Epithelial cell of proximal tubule (primary cell): ENCODE measurements around the gene CYP2A13. TPM values are rescaled to one million over a fixed set of nuclear protein-coding genes. Genes with fewer than 3 reads are reported as not detected.
"Not testable (repeated sequence)": the region's sequence is repeated elsewhere in the genome, so short reads cannot be mapped to it uniquely, and the experiment has no call there.

ENCODE experiments used
- DNase-seq: peaks from one replicate; pipeline ENCODE4 v3.0.0-alpha.2; 2011; ENCODE audit warnings: low read depth
- H3K4me3 ChIP-seq: 2 replicates; pipeline ENCODE4 v1.5.1; 2011; ENCODE audit warnings: low read depth, mild to moderate bottlenecking, low read length
- total RNA-seq: library from RNA; depleted of rRNA; stranded (reverse); fragments of >200 nt; gene quantifications from 2 replicates; pipeline ENCODE4 v1.2.3, GENCODE V29; 2015
- TF ChIP-seq, protein P1 (sequence below): conservative IDR thresholded peaks from 2 replicates; pipeline ENCODE4 v1.5.1; 2012; ENCODE audit warnings: low read depth, mild to moderate bottlenecking, low read length

CYP2A13 gene
- total RNA-seq, 1 donor from 2014 or later, result not detected

DNA sequence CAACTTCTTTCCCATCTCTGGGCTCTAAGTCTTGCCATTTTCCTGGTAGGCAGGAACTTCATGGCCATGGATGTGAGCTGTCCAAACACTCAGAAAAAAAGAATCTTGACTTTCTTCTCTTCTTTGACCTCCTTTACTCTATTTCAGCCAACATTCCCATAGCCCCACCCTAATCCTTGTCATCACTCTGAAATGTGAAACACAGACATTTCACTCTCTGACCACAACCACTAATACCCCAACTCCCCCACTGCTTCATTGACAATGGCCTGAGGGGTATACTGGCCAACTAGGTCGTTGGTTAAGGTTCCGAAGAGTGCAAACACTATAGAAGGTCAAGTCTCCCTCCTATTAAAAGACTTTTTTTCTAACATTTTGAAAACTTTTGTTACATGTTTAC is 4.7 kb upstream of the CYP2A13 start:
- no peak overlapping the region for H3K4me3 ChIP-seq
- no peak for DNase-seq
- TF ChIP-seq, protein P1, sequence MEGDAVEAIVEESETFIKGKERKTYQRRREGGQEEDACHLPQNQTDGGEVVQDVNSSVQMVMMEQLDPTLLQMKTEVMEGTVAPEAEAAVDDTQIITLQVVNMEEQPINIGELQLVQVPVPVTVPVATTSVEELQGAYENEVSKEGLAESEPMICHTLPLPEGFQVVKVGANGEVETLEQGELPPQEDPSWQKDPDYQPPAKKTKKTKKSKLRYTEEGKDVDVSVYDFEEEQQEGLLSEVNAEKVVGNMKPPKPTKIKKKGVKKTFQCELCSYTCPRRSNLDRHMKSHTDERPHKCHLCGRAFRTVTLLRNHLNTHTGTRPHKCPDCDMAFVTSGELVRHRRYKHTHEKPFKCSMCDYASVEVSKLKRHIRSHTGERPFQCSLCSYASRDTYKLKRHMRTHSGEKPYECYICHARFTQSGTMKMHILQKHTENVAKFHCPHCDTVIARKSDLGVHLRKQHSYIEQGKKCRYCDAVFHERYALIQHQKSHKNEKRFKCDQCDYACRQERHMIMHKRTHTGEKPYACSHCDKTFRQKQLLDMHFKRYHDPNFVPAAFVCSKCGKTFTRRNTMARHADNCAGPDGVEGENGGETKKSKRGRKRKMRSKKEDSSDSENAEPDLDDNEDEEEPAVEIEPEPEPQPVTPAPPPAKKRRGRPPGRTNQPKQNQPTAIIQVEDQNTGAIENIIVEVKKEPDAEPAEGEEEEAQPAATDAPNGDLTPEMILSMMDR, result no peak

- TF ChIP-seq, protein P1, result no peak
- DNase-seq, result no peak
- H3K4me3 ChIP-seq, result no peak overlapping the region
These were observed 2.4 kb upstream of the CYP2A13 start for GRCh38 chr19:41085748-41086415.

- DNase-seq, result no peak
- TF ChIP-seq, protein P1, result no peak
These were observed 1.7 kb downstream of the CYP2A13 start for GRCh38 chr19:41089959-41090358.

GRCh38 chr19:41095703-41096102 is 7.5 kb downstream of the CYP2A13 start:
- DNase-seq, result no peak
- TF ChIP-seq, protein P1, result no peak
- H3K4me3 ChIP-seq, result no peak overlapping the region

More at GRCh38 chr19:41089959-41090358, 1.7 kb downstream of the CYP2A13 start:
- H3K4me3 ChIP-seq, result no peak overlapping the region

DNA sequence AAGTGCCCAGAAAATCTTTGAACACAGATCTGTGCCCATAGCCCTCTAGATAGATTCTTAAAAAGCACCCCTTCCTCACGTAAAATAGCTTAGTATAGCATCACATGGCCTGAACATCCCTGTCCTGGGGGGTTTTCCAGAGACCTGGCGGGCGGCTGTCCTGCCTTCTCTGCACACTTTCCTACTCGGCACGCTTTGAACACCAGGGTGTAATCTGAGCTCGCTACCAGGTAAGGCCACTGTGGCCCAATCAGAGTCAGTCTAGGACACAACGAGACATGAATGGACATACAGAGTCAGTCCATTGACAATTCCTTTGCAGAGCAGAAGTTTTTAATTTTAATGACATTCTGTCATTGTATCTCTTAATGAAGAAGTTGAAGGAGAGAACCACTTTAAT is 8.1 kb downstream of the CYP2A13 start:
- DNase-seq, result no peak
- TF ChIP-seq, protein P1, result no peak

DNA sequence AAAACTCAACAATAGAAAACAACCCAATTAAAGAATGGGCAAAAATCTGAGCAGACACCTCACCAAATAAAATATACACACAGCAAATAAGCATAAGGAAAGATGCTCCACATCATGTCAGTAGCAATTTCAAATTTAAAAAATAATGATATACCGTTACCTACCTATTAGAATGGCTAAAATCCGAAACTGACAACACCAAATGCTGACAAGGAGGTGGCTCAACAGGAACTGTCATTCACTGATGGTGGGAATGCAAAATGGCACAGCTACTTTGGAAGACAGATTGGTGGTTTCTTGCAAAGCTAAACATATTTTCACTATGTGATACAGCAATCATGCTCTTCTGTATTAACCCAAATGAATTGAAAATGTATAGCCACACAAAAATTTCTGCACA is 9.1 kb downstream of the CYP2A13 start:
- TF ChIP-seq, protein P1, result no peak
- H3K4me3 ChIP-seq, result no peak overlapping the region
- no peak for DNase-seq

More for the DNA sequence above, 8.1 kb downstream of the CYP2A13 start:
- H3K4me3 ChIP-seq, result no peak overlapping the region

DNA sequence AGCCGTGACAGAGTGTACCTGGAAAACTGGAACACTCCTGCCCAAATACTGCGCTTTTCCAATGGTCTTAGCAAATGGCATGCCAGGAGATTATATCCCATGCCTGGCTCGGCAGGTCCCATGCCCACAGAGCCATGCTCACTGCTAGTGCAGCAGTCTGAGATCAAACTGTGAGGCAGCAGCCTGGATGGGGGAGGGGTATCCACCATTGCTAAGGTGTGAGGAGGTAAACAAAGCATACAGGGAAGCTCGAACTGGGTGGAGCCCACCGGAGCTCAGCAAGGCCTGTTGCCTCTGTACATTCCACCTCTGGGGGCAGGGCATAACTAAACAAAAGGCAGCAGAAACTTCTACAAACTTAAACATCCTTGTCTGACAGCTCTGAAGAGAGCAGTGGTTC is 10.5 kb downstream of the CYP2A13 start:
- H3K4me3 ChIP-seq, result no peak overlapping the region
- TF ChIP-seq, protein P1, result no peak
- DNase-seq, result no peak

DNA sequence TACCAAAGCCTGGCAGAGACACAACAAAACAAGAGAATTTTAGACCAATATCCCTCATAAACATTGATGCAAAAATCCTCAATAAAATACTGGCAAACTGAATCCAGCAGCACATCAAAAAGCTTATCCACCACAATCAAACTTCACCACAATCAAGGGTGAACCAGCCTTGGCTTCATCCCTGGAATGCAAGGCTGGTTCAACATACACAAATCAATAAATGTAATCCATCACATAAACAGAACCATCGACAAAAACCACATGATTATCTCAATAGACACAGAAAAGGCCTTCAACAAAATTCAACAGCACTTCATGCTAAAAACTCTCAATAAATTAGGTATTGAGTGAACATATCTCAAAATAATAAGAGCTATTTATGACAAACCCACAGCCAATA is 14.0 kb downstream of the CYP2A13 start:
- H3K4me3 ChIP-seq, DNase-seq: not testable (repeated sequence)
